T-cell (primary cell): ENCODE data around the gene NSF. TPM values are rescaled to one million over a fixed set of nuclear protein-coding genes. Genes with fewer than 3 reads are reported as not detected.
"Not testable (repeated sequence)": the region's sequence is repeated elsewhere in the genome, so short reads cannot be mapped to it uniquely, and the experiment has no call there.

Source experiments
- ATAC-seq, 4 experiments: fragments of 200-7000 bp in 3 of 4; fragments of 150-1000 bp in 1 of 4; cut with Tn5 transposase; replicated peaks in 1 of 4; 1 replicate in 3 of 4; 2 replicates in 1 of 4; pipeline ENCODE4 v1.10.0; 2021; ENCODE audit warnings: moderate library complexity in 3 of 4, mild to moderate bottlenecking in 2 of 4, moderate number of reproducible peaks in 1 of 4
- CTCF ChIA-PET, 2 donors: fragments of 300-600 bp; sonication (Branson Sonifier 250); formaldehyde crosslinking; loops; one replicate each; lab custom pipeline; 2022; ENCODE audit warnings: antibody characterized with exemption in 2 of 2; lab: Charles Lee
- POLR2A ChIA-PET, 2 donors: fragments of 300-600 bp; sonication (Branson Sonifier 250); formaldehyde crosslinking; loops; one replicate each; lab custom pipeline; 2022; ENCODE audit warnings: antibody characterized with exemption in 2 of 2; lab: Charles Lee
- DNase-seq, 35 experiments: peaks; one replicate each; pipeline versions ENCODE4 v3.0.0 to v3.0.0-alpha.2; 2013 to 2023
- H3K27ac ChIP-seq: one replicate; pipeline ENCODE4 v1.5.1; 2013; ENCODE audit warnings: low read length
- H3K27me3 ChIP-seq, 2 experiments: replicated peaks in 1 of 2; 1 replicate in 1 of 2; 2 replicates in 1 of 2; pipeline versions ENCODE4 v1.6.1 to v1.7.0; 2013; ENCODE audit warnings: low read length in 1 of 2, mixed read lengths in 1 of 2; ENCODE audit not compliant: control insufficient read depth in 2 of 2, insufficient read depth in 2 of 2; ENCODE audit errors: extremely low read depth in 1 of 2
- H3K36me3 ChIP-seq, 2 donors: 1 replicate in 1 of 2; 2 replicates in 1 of 2; pipeline versions ENCODE4 v1.6.1 to v1.7.0; 2013; ENCODE audit warnings: low read length in 1 of 2; ENCODE audit not compliant: control insufficient read depth in 2 of 2, insufficient read depth in 1 of 2; ENCODE audit errors: extremely low read depth in 1 of 2
- H3K4me1 ChIP-seq, 2 experiments: 1 replicate in 1 of 2; 2 replicates in 1 of 2; pipeline versions ENCODE4 v1.6.1 to v1.7.0; 2013; ENCODE audit warnings: low read length in 2 of 2, mixed read lengths in 1 of 2; ENCODE audit not compliant: insufficient read depth in 2 of 2, control insufficient read depth in 1 of 2; ENCODE audit errors: extremely low read depth in 1 of 2
- H3K4me3 ChIP-seq, 2 donors: 1 replicate in 1 of 2; 2 replicates in 1 of 2; pipeline versions ENCODE4 v1.5.1 to v1.7.0; 2013; ENCODE audit warnings: mild to moderate bottlenecking in 2 of 2, low read length in 1 of 2, moderate library complexity in 1 of 2; ENCODE audit not compliant: control insufficient read depth in 1 of 2; ENCODE audit errors: extremely low read depth in 1 of 2
- H3K9me3 ChIP-seq: 2 replicates; pipeline ENCODE4 v1.7.0; 2013
- H3K27ac Mint-ChIP-seq, 2 donors: one replicate each; pipeline ENCODE4 v1.8.0; 2020 to 2021; ENCODE audit warnings: mild to moderate bottlenecking in 2 of 2, mixed read lengths in 2 of 2
- H3K27me3 Mint-ChIP-seq, 2 donors: one replicate each; pipeline ENCODE4 v1.8.0; 2021 to 2022; ENCODE audit warnings: mixed read lengths in 2 of 2
- H3K36me3 Mint-ChIP-seq: one replicate; pipeline ENCODE4 v1.8.0; 2021; ENCODE audit warnings: mixed read lengths
- H3K4me1 Mint-ChIP-seq, 3 donors: one replicate each; pipeline ENCODE4 v1.8.0; 2020 to 2022; ENCODE audit warnings: mixed read lengths in 3 of 3, mild to moderate bottlenecking in 1 of 3
- H3K4me3 Mint-ChIP-seq, 3 donors: one replicate each; pipeline ENCODE4 v1.8.0; 2020 to 2022; ENCODE audit warnings: mild to moderate bottlenecking in 3 of 3, mixed read lengths in 3 of 3, moderate library complexity in 3 of 3
- H3K9me3 Mint-ChIP-seq, 3 donors: one replicate each; pipeline ENCODE4 v1.8.0; 2020 to 2022; ENCODE audit warnings: mixed read lengths in 3 of 3
- WGBS: methylation state at CpG from one replicate; pipeline ENCODE4 v1.1.5; 2013; ENCODE audit warnings: missing lambda C conversion rate; ENCODE audit not compliant: insufficient coverage; 5-methylcytosine and 5-hydroxymethylcytosine counted together
- total RNA-seq, 35 experiments: library from RNA in 6 of 35; stranded (reverse) in 6 of 35; fragments of 120-200 nt in 1 of 35; gene quantifications; one replicate each; pipeline versions ENCODE4 v1.2.1 to v1.2.4 and lab custom pipeline; 2013 to 2026

The NSF gene
- total RNA-seq, 5 donors from 2014 or later (not counting 1 experiment from before 2014, with no cell fraction given) = 33.1 to 54.8 (median 43.2) TPM

GRCh38 chr17:46663552-46663951 is 73.1 kb downstream of the NSF start:
- DNase-seq, H3K27me3 Mint-ChIP-seq, H3K27me3 ChIP-seq, H3K4me3 ChIP-seq, H3K27ac ChIP-seq, ATAC-seq, CTCF ChIA-PET, H3K36me3 Mint-ChIP-seq, POLR2A ChIA-PET, H3K27ac Mint-ChIP-seq, H3K4me3 Mint-ChIP-seq, H3K4me1 Mint-ChIP-seq, H3K9me3 ChIP-seq, H3K36me3 ChIP-seq, H3K9me3 Mint-ChIP-seq, H3K4me1 ChIP-seq: not testable (repeated sequence)
- no CpG with 5 or more reads among the region's 2 CpGs for WGBS

GRCh38 chr17:46665969-46666368 is 75.5 kb downstream of the NSF start:
- POLR2A ChIA-PET, DNase-seq, H3K4me3 ChIP-seq, H3K27me3 Mint-ChIP-seq, H3K4me1 Mint-ChIP-seq, ATAC-seq, H3K36me3 ChIP-seq, H3K9me3 ChIP-seq, H3K27ac ChIP-seq, CTCF ChIA-PET, H3K36me3 Mint-ChIP-seq, H3K27me3 ChIP-seq, H3K27ac Mint-ChIP-seq, H3K9me3 Mint-ChIP-seq, H3K4me3 Mint-ChIP-seq, H3K4me1 ChIP-seq: not testable (repeated sequence)
- no CpG with 5 or more reads among the region's 5 CpGs for WGBS

- H3K4me3 ChIP-seq, H3K36me3 Mint-ChIP-seq, CTCF ChIA-PET, H3K9me3 Mint-ChIP-seq, POLR2A ChIA-PET, H3K27me3 ChIP-seq, DNase-seq, H3K4me3 Mint-ChIP-seq, H3K36me3 ChIP-seq, H3K27me3 Mint-ChIP-seq, H3K9me3 ChIP-seq, H3K27ac ChIP-seq, ATAC-seq, H3K4me1 ChIP-seq, H3K4me1 Mint-ChIP-seq, H3K27ac Mint-ChIP-seq: not testable (repeated sequence)
- WGBS = no CpG with 5 or more reads among the region's 4 CpGs
Observed at GRCh38 chr17:46670789-46671188, 80.3 kb downstream of the NSF start.

- no CpG with 5 or more reads among the region's 2 CpGs for WGBS
- ATAC-seq, H3K27me3 Mint-ChIP-seq, H3K9me3 Mint-ChIP-seq, CTCF ChIA-PET, H3K27ac Mint-ChIP-seq, DNase-seq, H3K4me3 Mint-ChIP-seq, H3K36me3 Mint-ChIP-seq, H3K9me3 ChIP-seq, H3K4me3 ChIP-seq, POLR2A ChIA-PET, H3K4me1 Mint-ChIP-seq, H3K27ac ChIP-seq, H3K27me3 ChIP-seq, H3K36me3 ChIP-seq, H3K4me1 ChIP-seq: not testable (repeated sequence)
Observed at GRCh38 chr17:46672777-46673176, 82.3 kb downstream of the NSF start.

GRCh38 chr17:46677819-46678218 is 87.3 kb downstream of the NSF start:
- H3K9me3 ChIP-seq, DNase-seq, H3K9me3 Mint-ChIP-seq, H3K4me1 Mint-ChIP-seq, H3K4me1 ChIP-seq, H3K4me3 Mint-ChIP-seq, H3K27ac ChIP-seq, POLR2A ChIA-PET, H3K36me3 Mint-ChIP-seq, H3K36me3 ChIP-seq, H3K4me3 ChIP-seq, H3K27me3 ChIP-seq, H3K27me3 Mint-ChIP-seq, CTCF ChIA-PET, H3K27ac Mint-ChIP-seq, ATAC-seq: not testable (repeated sequence)

GRCh38 chr17:46683653-46684052 is 93.2 kb downstream of the NSF start:
- H3K4me1 Mint-ChIP-seq, H3K4me3 ChIP-seq, POLR2A ChIA-PET, DNase-seq, H3K9me3 ChIP-seq, H3K27me3 Mint-ChIP-seq, H3K36me3 ChIP-seq, ATAC-seq, H3K27me3 ChIP-seq, H3K27ac Mint-ChIP-seq, H3K4me3 Mint-ChIP-seq, CTCF ChIA-PET, H3K36me3 Mint-ChIP-seq, H3K4me1 ChIP-seq, H3K9me3 Mint-ChIP-seq, H3K27ac ChIP-seq: not testable (repeated sequence)
- WGBS = no CpG with 5 or more reads among the region's 2 CpGs

- POLR2A ChIA-PET, ATAC-seq, H3K4me1 ChIP-seq: not testable (repeated sequence)
Observed at GRCh38 chr17:46685284-46685683, 94.8 kb downstream of the NSF start.

More at GRCh38 chr17:46685284-46685683, 94.8 kb downstream of the NSF start:
- CTCF ChIA-PET, H3K27ac ChIP-seq, H3K36me3 Mint-ChIP-seq, DNase-seq, H3K4me3 Mint-ChIP-seq, H3K4me3 ChIP-seq, H3K27ac Mint-ChIP-seq, H3K9me3 ChIP-seq, H3K27me3 ChIP-seq, H3K9me3 Mint-ChIP-seq, H3K27me3 Mint-ChIP-seq, H3K36me3 ChIP-seq, H3K4me1 Mint-ChIP-seq: not testable (repeated sequence)
- WGBS = no CpG with 5 or more reads among the region's 4 CpGs
